Right lobe of liver (tissue), 6 donors: ENCODE results near the gene NWD2. TPM values are rescaled to one million over a fixed set of nuclear protein-coding genes. Genes with fewer than 3 reads are reported as not detected.
A peak's percentile ranks its signal among the peaks of the same experiment; 100 is the strongest.

ENCODE experiments used
- ATAC-seq, 4 donors: fragments of 200-7000 bp; cut with Tn5 transposase; one replicate each; pipeline ENCODE4 v1.9.1; 2020; ENCODE audit warnings: mild to moderate bottlenecking in 4 of 4, moderate library complexity in 4 of 4
- DNase-seq, 3 donors: peaks; one replicate each; pipeline ENCODE4 v3.0.0-alpha.2; 2020
- H3K27ac ChIP-seq, 3 donors: fragments of 200-600 bp; one replicate each; pipeline ENCODE4 v1.8.0; 2022
- H3K27me3 ChIP-seq, 2 donors: fragments of 200-600 bp; one replicate each; pipeline ENCODE4 v1.8.0; 2022
- H3K36me3 ChIP-seq, 4 donors: fragments of 200-600 bp; sonication (generic) in 1 of 4; one replicate each; pipeline versions ENCODE4 v1.5.1 to v1.8.0; 2017 to 2022; ENCODE audit warnings: control low read depth in 1 of 4
- H3K4me1 ChIP-seq, 4 donors: fragments of 200-600 bp; sonication (generic) in 1 of 4; one replicate each; pipeline versions ENCODE4 v1.5.1 to v1.8.0; 2017 to 2022; ENCODE audit warnings: control low read depth in 1 of 4
- H3K4me3 ChIP-seq, 3 donors: fragments of 200-600 bp; one replicate each; pipeline ENCODE4 v1.8.0; 2022
- H3K9me3 ChIP-seq, 4 donors: fragments of 200-600 bp; sonication (generic) in 1 of 4; one replicate each; pipeline versions ENCODE4 v1.5.1 to v1.8.0; 2017 to 2022; ENCODE audit warnings: control low read depth in 1 of 4
- POLR2A ChIP-seq: fragments of 450-650 bp; IDR thresholded peaks from one replicate; pipeline ENCODE4 v1.6.1; 2017; ENCODE audit warnings: antibody characterized with exemption, mild to moderate bottlenecking
- WGBS: methylation state at CpG from one replicate; pipeline ENCODE4 v1.1.6; 2018; ENCODE audit warnings: low coverage, low lambda C conversion rate; ENCODE audit not compliant: insufficient coverage; ENCODE audit errors: missing lambda C conversion rate; 5-methylcytosine and 5-hydroxymethylcytosine counted together
- intact Hi-C, 2 donors: fragments of 100-400 bp; cut with DNase I; formaldehyde crosslinking; loops; one replicate each; pipeline versions ENCODE4 v1.11.2 to v1.14.1; 2022
- total RNA-seq, 6 experiments: library from RNA; depleted of rRNA in 2 of 6; stranded (reverse); fragments of >200 nt in 2 of 6; fragmentation: NEBNext Ultra II Directional in 3 of 6; extraction: Animal tissue kit (Norgen Biotek cat#: 25700) in 3 of 6; gene quantifications; one replicate each; pipeline versions ENCODE4 v1.1.0 to v1.2.4, GENCODE V29; 2016 to 2023
- TF ChIP-seq, protein P1 (sequence below), 4 donors: fragments of 200-600 bp in 3 of 4; fragments of 450-650 bp in 1 of 4; IDR thresholded peaks; one replicate each; pipeline versions ENCODE4 v1.5.1 to v1.8.0; 2016 to 2022; ENCODE audit warnings: antibody characterized with exemption in 4 of 4, mild to moderate bottlenecking in 2 of 4
- donor health status: DM: no; HTN: yes; CAD: no.
- donor health status: DM: no; HTN: no; CAD: no.
- donor health status: DM: no; HTN: no; CAD: no.
- donor health status: DM: no; HTN: yes; CAD: no.
- donor health status: DM: no; HTN: yes; CAD: no.

The NWD2 gene
- total RNA-seq, 6 experiments from 2014 or later, result 0.05 TPM; not detected in 5

DNA sequence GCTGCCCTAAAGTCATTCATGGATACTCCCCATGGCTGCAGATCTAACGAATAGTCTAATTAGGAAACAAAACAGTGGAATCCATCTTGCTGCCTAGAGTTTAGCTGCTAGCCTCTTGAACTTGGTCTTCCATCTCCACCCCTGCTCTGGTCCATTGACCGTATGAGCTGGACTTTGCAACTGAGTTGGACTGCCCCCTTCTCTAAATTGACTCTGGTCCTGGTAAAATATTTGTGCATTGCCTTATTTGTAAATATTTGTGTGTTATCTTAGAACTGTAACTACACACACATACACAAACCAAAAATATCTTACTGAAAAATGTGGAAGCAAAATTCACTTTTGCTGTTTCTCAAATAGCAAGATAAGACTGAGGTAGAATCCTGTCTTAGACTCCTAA is 181.3 kb downstream of the NWD2 start:
- Histone ChIP-seq H3K27me3 (no peaks in the 10 kb centered on the region), H3K9me3 (no peaks in the 10 kb centered on the region), H3K27ac (peak overlapping the region in 1 of 3 donors; percentile 84), H3K4me3 (no peak overlapping the region), H3K4me1 (peaks cover 0 to 82% (median 34%) of the 10 kb centered on the region in 4 donors), H3K36me3 (no peaks in the 10 kb centered on the region)
- TF ChIP-seq POLR2A, result no peak
- TF ChIP-seq, protein P1, sequence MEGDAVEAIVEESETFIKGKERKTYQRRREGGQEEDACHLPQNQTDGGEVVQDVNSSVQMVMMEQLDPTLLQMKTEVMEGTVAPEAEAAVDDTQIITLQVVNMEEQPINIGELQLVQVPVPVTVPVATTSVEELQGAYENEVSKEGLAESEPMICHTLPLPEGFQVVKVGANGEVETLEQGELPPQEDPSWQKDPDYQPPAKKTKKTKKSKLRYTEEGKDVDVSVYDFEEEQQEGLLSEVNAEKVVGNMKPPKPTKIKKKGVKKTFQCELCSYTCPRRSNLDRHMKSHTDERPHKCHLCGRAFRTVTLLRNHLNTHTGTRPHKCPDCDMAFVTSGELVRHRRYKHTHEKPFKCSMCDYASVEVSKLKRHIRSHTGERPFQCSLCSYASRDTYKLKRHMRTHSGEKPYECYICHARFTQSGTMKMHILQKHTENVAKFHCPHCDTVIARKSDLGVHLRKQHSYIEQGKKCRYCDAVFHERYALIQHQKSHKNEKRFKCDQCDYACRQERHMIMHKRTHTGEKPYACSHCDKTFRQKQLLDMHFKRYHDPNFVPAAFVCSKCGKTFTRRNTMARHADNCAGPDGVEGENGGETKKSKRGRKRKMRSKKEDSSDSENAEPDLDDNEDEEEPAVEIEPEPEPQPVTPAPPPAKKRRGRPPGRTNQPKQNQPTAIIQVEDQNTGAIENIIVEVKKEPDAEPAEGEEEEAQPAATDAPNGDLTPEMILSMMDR (IDR thresholded peaks at IDR 0.05), result no peak
- ATAC-seq (peak; percentile 54 to 79 (median 64)), DNase-seq (peak in 2 of 3 donors; percentile 65 to 79)
- 45% methylated on average over 2 of the region's 2 CpGs for WGBS
- intact Hi-C loops, result no loop called here

DNA sequence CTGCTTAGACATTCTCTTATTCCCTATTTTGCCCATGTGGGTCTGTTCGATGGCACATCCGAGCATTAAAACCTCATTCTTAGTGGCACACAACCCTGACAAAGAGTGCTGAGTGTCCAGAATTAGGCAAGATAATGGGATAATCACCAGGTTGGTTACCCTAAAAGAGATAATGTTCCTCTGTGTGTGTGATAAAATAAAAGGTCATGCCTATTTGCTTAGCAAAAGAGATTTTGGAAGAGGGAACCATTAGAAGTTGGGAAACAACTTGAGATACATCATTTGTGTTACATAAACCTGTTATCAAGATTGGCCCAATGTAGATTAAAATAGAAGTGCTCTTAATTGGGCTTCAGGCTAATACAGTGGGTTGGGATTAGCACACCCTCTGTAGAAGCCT is 182.7 kb downstream of the NWD2 start:
- Histone ChIP-seq H3K27ac (peak overlapping the region in 2 of 3 donors; percentile 24 to 84), H3K4me3 (no peak overlapping the region), H3K9me3 (no peaks in the 10 kb centered on the region), H3K4me1 (peaks cover 0 to 91% (median 34%) of the 10 kb centered on the region in 4 donors), H3K27me3 (no peaks in the 10 kb centered on the region), H3K36me3 (no peaks in the 10 kb centered on the region)
- TF ChIP-seq, protein P1 (IDR thresholded peaks at IDR 0.05), result no peak
- no peak for TF ChIP-seq POLR2A
- 36% methylated on average over 2 of the region's 2 CpGs for WGBS
- ATAC-seq (peak; percentile 33 to 67 (median 48)), DNase-seq (no peak)
- intact Hi-C loops, result no loop called here

DNA sequence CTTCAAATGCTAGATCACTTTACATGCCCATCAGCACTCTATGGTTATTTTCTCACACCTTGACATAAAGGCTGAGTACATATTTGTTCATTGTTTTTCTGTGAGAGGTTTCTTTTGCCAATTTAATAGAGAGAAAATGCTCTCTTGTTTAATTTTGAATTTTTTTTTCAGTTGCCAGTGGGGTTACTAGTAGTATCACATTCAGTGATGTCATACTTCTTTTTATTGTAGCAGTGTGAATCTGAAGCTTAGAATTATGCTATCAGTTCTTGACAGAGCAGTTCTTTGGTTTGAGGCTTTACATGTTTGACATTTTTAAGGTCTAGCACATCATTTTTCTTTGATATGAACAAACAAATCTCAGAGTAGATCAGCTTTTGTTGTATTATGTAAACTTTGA is 185.4 kb downstream of the NWD2 start:
- H3K27me3 ChIP-seq, result no peaks in the 10 kb centered on the region
- TF ChIP-seq, protein P1 (IDR thresholded peaks at IDR 0.05), result no peak
- peaks cover 0 to 66% (median 21%) of the 10 kb centered on the region in 4 donors for H3K4me1 ChIP-seq
- intact Hi-C loops, result no loop called here
- no peak for DNase-seq
- ATAC-seq, result no peak
- no peak overlapping the region for H3K4me3 ChIP-seq
- peak overlapping the region in 1 of 3 donors; percentile 84 for H3K27ac ChIP-seq
- H3K9me3 ChIP-seq, result no peaks in the 10 kb centered on the region
- H3K36me3 ChIP-seq, result no peaks in the 10 kb centered on the region

DNA sequence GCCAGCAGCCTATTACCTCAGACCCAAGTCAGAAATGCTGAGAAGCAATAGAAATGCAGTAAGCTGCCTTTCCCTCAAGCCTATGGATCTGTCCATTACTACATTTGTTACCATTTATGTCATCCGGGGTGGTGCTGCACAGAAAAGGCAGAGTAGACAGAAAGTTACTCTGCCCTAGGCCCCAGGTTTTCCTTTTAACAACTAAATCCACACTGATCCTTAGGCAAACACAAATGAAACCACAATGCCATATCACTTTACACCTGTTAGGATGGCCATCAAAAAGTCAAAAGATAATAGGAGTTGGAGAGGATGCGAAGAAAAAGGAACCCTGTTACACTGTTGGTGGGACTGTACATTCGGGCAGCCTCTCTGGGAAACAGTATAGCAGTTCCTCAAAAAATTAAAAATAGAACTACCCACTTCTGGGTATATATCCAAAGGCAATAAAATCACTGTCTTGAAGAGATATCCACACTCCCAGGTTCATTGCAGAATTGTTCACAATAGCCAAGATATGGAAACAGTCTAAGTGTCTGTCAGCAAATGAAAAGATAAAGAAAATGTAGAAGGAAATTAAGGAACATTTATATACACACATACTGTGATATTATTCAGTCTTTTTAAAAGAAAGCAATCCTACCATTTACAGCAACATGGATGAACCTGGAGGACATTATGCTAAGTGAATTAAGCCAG is 186.3 kb downstream of the NWD2 start:
- TF ChIP-seq, protein P1 (IDR thresholded peaks at IDR 0.05), result no peak
- no peak for TF ChIP-seq POLR2A
- DNase-seq, result no peak
- no peaks in the 10 kb centered on the region for H3K27me3 ChIP-seq
- no peaks in the 10 kb centered on the region for H3K36me3 ChIP-seq
- peaks cover 0 to 57% (median 16%) of the 10 kb centered on the region in 4 donors for H3K4me1 ChIP-seq
- peak overlapping the region; percentile 49 to 84 (median 71) for H3K27ac ChIP-seq
- WGBS, result 13% methylated on average over 3 of the region's 3 CpGs
- no peaks in the 10 kb centered on the region for H3K9me3 ChIP-seq
- H3K4me3 ChIP-seq, result peak overlapping the region in 1 of 3 donors; percentile 12
- intact Hi-C loops, result no loop called here
- ATAC-seq, result peak in 3 of 4 donors; percentile 5 to 22 (median 14)
